ENCODE results near the gene BNIP3.
"Not testable (repeated sequence)": the region's sequence is repeated elsewhere in the genome, so short reads cannot be mapped to it uniquely, and the experiment has no call there.

Gene BNIP3

GRCh38 chr10:132001238-132001972, 19.7 kb upstream of the BNIP3 start:
- DNase-seq: no peak

GRCh38 chr10:131998845-131999681, 17.3 kb upstream of the BNIP3 start:
- DNase-seq: no peak

GRCh38 chr10:131998050-131998844, 16.5 kb upstream of the BNIP3 start:
- DNase-seq: no peak

- DNase-seq: no peak
Measured at GRCh38 chr10:131997366-131998049, 15.8 kb upstream of the BNIP3 start.

- DNase-seq: no peak
Measured at GRCh38 chr10:131996466-131997365, 15.0 kb upstream of the BNIP3 start.

- no peak for DNase-seq
Measured at GRCh38 chr10:131994435-131994834, 12.7 kb upstream of the BNIP3 start.

GRCh38 chr10:131993275-131993674, 11.6 kb upstream of the BNIP3 start:
- no peak for DNase-seq

- no peak for DNase-seq
Measured at GRCh38 chr10:131991726-131992125, 10.0 kb upstream of the BNIP3 start.

GRCh38 chr10:131987786-131988185, 6.1 kb upstream of the BNIP3 start:
- DNase-seq: not testable (repeated sequence)

- DNase-seq: not testable (repeated sequence)
Measured at GRCh38 chr10:131987301-131987700, 5.6 kb upstream of the BNIP3 start.

GRCh38 chr10:131986851-131987250, 5.1 kb upstream of the BNIP3 start:
- DNase-seq: not testable (repeated sequence)

GRCh38 chr10:131983780-131984179, 2.1 kb upstream of the BNIP3 start:
- DNase-seq: no peak

GRCh38 chr10:131982796-131983195, 1.1 kb upstream of the BNIP3 start:
- DNase-seq: no peak

GRCh38 chr10:131982185-131982756, 548 bp upstream of the BNIP3 start:
- DNase-seq: no peak

GRCh38 chr10:131980761-131981428, 828 bp downstream of the BNIP3 start:
- no peak for DNase-seq

- no peak for DNase-seq
Measured at GRCh38 chr10:131980321-131980720, 1.4 kb downstream of the BNIP3 start.

GRCh38 chr10:131979821-131980270, 1.9 kb downstream of the BNIP3 start:
- DNase-seq: no peak

GRCh38 chr10:131979336-131979735, 2.4 kb downstream of the BNIP3 start:
- no peak for DNase-seq

GRCh38 chr10:131978851-131979250, 2.9 kb downstream of the BNIP3 start:
- no peak for DNase-seq

- no peak for DNase-seq
Measured at GRCh38 chr10:131978366-131978765, 3.4 kb downstream of the BNIP3 start.

Data from GDM1 (cell line).